GM18499 (cell line): ENCODE measurements around the gene LENG1.
A peak's percentile ranks its signal among the peaks of the same experiment; 100 is the strongest.
"Not testable (repeated sequence)": the region's sequence is repeated elsewhere in the genome, so short reads cannot be mapped to it uniquely, and the experiment has no call there.

ENCODE experiments used
- ATAC-seq: cut with Tn5 transposase; IDR thresholded peaks from one replicate; pipeline ENCODE4 v1.9.1; 2021; ENCODE audit warnings: moderate number of reproducible peaks; ENCODE audit not compliant: insufficient read depth, unreplicated experiment

Gene LENG1

DNA sequence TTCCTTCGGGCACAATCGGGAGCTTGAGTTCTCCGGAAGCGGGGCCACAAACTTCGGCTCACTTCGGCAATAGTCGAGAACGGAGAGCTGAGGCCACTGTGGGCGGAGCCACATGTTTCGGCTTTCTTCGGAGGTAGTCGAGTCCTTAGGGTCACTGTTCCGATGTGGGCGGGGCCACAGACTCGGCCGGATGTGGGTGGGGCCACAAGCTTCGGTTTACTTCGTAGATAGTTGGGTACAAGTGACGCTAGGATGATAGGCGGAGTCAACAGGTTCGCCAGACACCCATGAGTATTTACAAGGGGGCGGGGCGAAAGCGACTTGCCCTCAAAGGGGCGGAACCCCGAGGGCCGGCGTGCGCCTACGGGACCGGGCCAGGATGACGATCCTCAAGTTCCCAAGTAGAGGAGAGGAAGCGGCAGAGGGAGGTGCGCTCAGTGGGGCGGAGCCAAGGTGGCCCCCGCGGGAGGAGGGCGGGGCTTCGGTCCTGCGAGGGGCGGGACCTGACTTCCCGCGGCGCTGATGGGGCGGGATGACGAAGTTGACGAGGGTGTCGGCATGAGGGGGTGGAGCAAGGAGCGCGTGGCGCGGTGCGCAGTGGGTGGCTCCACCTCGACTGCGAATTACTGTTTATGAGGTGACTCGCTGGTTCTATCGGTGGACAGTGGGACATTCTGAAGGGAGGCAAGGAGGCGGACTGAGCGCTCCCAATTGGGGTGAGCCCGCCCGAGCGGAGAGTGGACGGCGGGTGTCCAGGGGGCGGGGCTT, 30.4 kb upstream of the LENG1 start:
- peak; percentile 35 for ATAC-seq

DNA sequence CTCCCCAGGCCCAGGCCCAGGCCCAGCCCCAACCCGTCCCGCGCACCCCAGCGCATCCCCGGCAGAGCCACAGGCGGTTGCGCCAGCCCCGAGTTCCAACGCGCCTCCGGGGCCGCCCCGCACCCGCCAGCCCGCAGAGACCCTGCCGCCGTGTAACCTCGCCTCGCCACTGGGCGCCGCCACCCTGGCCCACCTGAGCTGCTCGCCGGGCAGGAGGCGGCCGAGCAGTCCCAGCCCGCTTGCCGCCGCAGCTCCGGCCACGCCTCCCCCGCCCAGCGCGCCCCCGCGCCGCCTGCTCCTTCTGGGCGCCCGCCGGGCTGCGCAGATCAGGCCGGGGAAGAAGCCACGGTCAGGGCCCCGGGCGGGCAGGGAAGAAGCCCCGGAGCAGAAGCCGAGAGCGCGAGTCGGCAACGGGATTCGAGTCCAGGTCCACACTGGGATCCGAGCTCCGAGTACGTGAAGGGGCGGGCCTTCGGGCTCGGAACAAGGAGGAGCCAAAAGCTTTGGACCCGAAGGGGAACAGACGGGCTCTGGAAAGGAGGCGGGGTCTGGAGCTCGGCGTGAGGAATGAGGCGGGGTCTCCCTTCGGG, 29.7 kb upstream of the LENG1 start, which contains the start of gene MBOAT7:
Gene MBOAT7, minus strand, starts transcription at position 436 of the 590 bp plus-strand sequence. CDS start 1,072 bp downstream, outside the sequence.
- ATAC-seq: peak; percentile 3

- no peak for ATAC-seq
Observed at GRCh38 chr19:54188215-54188871, 28.8 kb upstream of the LENG1 start.

GRCh38 chr19:54186934-54187381, 27.4 kb upstream of the LENG1 start:
- ATAC-seq: no peak

GRCh38 chr19:54186351-54186750, 26.8 kb upstream of the LENG1 start:
- ATAC-seq: no peak

GRCh38 chr19:54183431-54183830, 23.9 kb upstream of the LENG1 start:
- no peak for ATAC-seq

DNA sequence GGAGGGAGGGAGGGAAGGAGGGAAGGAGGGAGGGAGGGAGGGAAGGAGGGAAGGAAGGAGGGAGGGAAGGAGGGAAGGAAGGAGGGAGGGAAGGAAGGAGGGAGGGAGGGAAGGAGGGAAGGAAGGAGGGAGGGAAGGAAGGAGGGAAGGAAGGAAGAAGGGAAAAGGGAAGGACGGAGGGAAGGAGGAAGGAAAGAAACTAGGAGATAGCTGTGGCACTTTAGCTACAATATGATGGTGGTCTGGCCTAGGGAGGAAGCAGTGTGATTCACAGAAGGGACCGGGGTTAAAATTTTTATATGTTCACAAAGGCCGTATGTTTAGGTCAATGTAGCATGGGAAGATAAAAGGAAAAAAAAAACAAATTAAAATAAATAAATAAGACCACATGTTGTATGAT, 22.4 kb upstream of the LENG1 start:
- ATAC-seq: not testable (repeated sequence)

DNA sequence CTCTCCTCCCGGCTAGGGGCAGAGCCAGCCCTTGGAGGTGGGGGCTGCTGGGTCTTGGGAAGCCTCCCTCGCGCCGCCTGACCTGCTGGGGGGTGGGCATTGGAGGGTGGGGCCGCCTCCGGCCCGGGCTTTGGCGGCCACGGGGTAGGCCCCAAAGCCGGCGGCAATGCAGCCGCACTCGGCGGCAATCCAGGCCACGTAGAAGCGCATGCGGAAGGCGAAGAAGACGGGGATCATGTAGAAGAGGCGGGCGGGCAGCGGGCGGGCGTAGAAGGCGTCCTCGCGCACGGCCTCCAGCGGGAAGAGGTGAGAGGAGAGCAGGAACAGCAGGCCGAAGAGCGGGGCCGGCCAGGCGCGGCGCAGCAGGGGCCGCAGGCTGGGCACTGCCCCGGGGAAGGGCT, 21.2 kb upstream of the LENG1 start:
- no peak for ATAC-seq

DNA sequence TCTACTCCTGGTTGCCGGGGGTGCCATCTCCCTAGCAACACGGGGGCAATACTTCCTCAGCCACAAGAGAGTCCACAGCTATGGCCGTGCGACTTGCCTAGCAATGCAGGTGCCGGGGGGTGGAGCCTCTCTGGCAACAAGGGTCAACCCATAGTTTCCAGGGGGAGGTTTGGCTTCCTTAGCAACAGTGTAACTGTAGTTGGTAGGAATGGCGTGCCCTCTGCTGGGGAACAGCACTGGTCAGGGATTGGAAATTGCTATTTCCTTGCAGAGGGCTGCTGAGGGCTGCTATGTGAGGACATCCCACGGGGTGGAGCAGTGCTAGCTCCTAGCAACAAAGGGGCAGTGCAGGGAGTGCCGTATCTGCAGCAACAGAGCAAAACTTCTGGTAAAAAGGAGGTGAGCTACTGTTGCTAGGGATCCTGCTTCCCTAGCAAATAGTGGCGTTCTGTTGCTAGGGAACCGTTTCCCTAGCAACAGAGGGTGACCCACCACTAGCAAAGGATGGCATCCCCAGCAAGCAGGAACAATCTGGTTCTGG, 20.5 kb upstream of the LENG1 start:
- no peak for ATAC-seq

GRCh38 chr19:54179262-54179852, 19.8 kb upstream of the LENG1 start:
- no peak for ATAC-seq

DNA sequence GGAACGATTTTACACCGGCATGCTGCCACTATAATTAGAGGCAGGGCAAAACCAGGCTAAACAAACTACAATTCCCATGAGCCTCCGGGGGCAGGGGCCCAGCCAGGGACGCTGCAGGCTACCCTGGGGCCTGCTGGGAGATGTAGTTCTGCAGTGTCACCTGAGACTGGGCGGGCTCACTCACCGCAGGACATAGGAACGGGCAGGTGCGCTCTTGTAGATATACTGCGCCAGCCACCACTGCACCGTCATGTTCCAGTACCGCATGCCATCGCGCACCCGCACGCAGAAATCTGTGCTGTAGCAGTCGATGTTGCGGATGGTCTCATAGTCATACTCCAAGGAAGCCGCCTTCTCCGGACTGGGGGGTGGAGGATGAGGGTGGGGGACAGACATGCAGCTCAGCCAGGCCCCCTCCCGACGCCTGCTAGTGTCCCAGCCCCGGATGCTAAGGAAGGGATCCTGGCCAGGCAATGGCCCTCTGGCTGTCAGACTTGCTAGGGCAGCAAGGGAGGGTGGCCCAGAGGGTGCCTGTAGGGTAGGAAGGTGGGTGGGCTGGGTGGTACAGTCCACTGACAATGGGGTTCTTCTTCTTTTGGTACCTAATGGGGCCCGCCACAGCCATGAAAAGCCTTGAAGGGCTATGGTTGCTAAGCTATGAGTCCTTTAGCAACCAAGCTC, 19.2 kb upstream of the LENG1 start:
- no peak for ATAC-seq

GRCh38 chr19:54173951-54174834, 14.7 kb upstream of the LENG1 start:
- no peak for ATAC-seq

- ATAC-seq: no peak
Observed at GRCh38 chr19:54173359-54173699, 13.8 kb upstream of the LENG1 start.

DNA sequence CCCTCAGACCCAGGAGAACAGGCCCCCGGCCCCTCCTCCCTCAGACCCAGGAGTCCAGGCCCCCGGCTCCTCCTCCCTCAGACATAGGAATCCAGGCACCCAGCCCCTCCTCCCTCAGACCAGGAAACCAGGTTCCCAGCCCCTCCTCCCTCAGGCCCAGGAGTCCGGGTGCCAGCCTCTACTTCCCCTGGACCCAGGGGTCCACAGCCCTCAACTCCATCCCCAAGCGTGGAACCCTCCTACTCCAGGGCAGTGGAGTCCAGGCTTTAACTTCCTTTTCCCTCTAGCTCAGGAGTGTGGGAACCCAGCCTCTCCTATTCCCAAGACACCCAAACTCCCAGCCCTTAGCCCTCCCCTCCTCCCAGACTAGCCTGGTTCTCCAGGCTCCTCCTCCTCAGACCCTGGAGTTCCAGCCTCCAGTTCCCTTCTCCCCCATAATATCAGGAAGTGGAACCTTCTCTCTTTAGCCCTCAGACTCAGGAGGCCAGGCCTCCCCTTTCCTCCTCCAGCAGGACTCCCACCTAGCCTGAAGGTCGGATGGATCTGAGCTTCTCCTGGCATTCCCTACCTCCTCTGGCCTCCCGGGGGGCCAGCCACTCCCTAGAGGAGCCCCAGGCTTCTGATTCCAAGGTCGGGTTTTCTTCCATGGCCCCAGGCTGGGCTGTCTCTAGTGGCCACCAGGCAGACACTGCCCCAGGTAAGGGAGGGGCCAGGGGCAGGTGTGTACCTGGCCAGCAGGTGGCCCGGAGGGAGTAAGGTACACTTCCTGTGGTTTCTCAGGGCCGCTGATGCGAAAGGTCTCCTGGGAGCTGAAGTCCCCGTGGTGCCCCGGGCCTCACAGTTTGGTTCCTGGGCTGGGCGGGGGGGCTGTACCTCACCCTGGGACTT, 13.2 kb upstream of the LENG1 start, which contains the start of gene TMC4:
Gene TMC4, minus strand, starts transcription at position 690 of the 888 bp plus-strand sequence. Its CDS starts 43 bp downstream, at position 647.
- no peak for ATAC-seq

DNA sequence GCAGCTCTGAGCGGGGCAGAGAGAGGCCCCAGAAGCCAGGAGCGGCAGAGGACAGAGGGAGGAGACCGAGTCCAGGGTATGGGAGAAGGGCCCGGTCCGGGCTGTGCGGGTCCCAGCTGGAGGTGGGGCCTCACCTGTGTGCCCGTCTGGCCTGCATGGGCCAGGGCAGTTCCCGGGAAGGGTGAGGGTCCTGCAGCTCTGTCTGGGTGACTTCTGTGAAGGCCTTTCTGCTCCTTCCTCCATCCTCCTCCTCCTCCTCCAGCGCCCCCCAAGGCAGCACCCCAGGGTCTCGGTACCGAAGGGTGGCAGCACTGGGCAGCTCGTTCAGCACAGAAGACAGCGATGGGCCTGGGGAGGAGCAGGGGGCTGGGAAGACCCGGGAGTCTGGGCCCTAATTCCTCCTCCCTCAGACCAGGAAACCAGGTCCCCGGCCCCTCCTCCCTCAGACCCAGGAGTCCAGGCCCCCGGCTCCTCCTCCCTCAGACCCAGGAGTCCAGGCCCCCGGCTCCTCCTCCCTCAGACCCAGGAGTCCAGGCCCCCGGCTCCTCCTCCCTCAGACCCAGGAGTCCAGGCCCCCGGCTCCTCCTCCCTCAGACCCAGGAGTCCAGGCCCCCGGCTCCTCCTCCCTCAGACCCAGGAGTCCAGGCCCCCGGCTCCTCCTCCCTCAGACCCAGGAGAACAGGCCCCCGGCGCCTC, 12.4 kb upstream of the LENG1 start:
- not testable (repeated sequence) for ATAC-seq

DNA sequence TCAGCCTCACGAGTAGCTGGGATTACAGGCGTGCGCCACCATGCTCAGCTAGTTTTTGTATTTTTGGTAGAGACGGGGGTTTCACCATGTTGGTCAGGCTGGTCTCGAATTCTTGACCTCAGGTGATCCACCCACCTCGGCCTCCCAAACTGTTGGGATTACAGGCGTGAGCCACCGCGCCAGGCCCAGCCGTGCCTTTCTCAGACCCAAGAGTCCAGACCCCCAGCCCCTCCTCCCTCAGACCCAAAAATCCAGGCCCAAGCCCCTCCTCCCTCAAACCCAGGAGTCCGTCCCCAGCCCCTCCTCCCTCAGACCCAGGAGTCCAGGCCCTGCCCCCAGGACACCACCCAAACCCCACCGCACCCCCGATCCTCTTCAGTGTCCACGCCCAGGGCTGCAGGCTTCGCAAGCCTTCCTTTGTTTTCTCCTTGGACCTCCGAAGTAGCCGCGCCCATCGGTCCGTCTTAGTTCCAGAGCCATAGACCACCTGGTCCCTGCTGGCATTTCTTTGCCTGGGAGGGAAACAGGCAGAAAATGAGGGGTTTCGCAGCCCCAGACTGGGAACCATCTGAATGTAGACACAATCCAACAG, 9.7 kb upstream of the LENG1 start:
- ATAC-seq: no peak
